SH-SY5Y (cell line): Measurements from ENCODE around the gene C6orf141.

Source experiments
- GATA2 ChIP-seq: IDR thresholded peaks from 2 replicates; pipeline ENCODE4 v1.6.1; 2011; ENCODE audit warnings: mild to moderate bottlenecking, low read depth, low read length
- GATA3 ChIP-seq: IDR thresholded peaks from 2 replicates; pipeline ENCODE4 v1.6.1; 2011; ENCODE audit warnings: low read depth, mild to moderate bottlenecking, low read length, moderate library complexity

C6orf141 gene

DNA sequence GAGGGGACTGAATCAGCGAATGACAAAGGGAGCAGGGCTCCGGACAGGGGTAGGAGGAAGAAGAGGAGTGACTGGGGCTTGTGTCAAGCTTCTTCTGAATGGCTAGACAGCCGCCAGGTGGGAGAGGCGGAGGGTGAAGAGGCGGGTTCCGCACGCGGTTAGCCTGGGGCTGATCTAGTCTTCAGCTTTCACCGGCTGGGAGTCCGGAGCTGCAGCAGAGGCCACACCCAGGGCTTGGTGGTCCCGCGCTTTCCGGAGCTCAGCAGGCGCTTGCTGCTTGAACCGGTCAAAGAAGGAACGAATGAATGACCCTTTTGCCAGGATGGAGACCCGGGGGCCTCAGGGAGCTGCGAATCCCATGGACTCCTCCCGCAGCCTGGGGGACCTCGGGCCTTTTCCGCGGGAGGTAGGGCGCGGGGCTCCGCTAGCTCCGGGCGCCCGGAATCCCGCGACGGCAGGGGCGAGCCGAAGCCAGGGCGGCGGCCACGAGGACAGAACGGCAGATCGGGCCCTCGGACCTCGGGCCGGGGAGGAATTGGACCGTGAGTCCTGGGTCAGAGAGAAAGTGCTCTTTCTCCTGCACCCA, at the start of gene C6orf141:
C6orf141 (plus strand) TSS at position 177 of the 586 bp plus-strand sequence; CDS start at position 302, 125 bp downstream.
- no peak for TF ChIP-seq GATA3
- no peak for TF ChIP-seq GATA2

DNA sequence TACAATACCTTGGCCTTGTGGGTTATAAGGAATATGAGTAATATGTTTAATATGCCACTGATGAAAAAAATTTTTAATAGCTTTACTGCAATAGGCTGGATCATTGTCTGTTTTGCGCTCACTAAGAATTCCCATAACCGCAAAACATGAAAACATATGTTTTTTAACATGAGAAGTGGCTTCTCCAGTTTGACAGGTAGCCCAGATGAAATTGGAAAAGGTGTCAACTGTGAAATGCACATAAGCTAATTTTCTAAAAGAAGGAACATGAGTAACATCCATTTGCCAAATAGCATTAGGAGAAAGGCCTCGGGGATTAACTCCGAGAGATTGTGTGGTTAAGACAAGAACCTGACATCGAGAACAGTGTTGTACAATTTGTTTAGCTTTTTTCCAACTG, 45.8 kb upstream of the C6orf141 start:
- TF ChIP-seq GATA3 = no peak
- TF ChIP-seq GATA2 = no peak

DNA sequence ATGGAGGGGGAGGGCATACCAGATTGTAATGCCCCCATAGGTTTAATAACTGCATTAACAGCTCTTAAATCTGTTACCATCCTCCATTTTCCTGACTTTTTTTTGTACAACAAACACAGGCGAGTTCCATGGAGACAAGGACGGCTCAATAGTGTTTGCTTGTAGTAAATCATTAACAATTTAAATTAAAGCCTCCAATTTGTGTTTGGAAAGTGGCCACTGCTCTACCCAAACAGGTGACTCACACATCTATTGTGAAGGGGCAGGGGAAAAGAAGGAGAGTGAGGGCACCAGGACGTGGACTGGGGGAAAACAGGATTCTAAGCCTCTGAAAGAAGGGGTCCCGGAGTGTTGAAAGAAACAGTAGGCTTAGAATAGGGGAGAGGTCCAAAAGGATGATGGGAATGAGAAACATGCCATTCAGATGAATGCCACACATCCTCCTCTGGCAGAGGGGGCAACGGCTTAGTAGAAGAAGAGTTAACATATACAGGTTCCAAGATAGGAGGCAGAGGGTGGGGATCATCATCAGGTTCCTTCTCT, 43.8 kb upstream of the C6orf141 start:
- TF ChIP-seq GATA2 (no peak), GATA3 (no peak)

DNA sequence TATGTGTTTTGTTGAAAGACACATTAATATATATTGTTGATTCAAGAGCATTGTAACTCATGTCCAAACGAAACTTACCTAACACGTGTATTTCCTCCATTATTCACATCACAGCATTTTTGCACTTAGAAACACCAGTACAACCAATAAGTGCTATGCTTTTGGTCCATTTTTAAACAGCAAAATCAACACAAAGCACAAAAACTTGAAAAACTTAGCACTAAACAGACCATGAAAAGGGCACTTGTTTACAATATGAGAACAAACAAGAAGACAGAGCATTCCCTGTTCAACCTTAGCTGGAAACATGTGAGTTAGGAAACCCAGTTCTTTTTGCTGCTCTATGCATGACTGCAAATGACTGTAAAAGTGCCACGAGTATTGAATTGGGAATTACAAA, 41.1 kb upstream of the C6orf141 start:
- TF ChIP-seq GATA3 (no peak), GATA2 (no peak)

DNA sequence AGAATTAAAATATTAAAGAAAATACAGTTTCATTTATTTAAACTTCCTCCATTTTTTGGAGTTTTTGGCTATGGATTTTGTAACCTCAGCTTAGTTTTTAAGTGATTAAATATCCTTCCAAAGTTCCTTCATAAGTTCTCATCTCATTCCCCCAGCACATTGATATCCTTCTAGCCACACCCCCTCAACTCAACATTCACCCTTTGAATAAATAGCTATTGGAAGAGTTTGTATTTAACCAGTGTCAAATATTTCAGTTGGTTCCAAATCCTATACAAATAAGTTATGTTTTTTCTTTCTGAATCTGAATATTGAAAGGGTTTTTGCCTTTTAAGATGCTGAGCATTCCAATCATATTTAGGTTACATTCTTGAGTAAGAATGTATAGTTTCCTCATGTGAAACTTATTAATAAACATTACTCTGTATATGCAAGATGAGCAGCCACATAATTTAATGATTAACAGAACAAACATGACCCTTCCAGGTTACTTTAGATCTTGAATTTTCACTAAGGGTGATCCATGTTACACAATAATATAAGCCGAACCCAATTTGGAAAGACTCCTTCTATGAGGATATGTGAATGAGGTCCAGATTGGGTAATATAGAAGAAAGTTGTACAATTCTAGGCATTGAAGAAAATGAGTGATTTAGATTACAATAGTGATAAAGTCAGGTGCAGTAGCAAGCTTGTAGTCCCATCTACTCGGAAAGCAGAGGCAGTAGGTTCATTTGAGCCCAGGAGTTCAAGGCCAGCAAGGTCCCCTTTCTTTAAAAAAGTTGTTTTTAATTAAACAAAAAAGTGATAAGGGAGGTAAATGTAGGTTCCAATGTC, 37.1 kb upstream of the C6orf141 start:
- TF ChIP-seq GATA3 (no peak), GATA2 (no peak)

DNA sequence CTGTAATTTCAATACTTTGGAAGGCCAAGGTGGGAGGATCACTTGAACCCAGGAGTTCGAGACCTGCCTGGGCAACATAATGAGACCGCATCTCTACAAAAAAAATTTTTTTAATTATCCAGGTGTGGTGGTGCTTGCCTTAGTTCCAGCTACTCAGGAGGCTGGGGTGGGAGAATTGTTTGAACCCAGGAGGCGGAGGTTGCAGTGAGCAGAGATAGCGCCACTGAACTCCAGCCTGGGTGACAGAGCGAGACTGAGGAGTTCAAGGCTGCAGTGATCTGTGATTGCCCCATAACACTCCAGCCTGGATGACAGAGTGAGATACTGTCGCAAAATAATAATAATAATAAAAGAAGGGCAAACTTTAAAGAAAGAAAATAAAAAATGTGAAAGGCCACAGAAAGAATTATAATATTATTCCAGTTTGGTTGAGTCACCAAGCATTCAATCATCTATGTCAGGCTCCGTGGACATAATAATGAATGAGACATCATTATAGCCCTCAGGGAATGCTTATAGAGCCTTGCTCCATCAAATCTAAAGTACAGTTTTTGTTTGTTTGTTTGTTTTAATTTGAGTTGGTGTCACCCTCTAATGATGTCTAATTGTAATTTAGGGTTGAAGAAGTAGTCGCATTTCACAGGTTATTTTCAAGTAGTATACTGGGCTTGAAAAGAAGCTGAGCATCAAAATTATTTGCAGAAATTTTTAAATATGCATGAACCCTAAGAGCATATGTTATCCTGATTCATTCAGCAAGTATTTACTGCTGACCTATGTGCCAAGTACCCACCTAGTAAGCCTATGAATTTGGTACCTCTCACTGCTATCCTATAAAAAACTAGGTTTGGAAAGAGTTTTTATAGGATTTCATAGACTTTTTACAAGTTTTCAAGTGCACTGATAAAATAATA, 35.6 kb upstream of the C6orf141 start:
- no peak for TF ChIP-seq GATA3
- no peak for TF ChIP-seq GATA2

DNA sequence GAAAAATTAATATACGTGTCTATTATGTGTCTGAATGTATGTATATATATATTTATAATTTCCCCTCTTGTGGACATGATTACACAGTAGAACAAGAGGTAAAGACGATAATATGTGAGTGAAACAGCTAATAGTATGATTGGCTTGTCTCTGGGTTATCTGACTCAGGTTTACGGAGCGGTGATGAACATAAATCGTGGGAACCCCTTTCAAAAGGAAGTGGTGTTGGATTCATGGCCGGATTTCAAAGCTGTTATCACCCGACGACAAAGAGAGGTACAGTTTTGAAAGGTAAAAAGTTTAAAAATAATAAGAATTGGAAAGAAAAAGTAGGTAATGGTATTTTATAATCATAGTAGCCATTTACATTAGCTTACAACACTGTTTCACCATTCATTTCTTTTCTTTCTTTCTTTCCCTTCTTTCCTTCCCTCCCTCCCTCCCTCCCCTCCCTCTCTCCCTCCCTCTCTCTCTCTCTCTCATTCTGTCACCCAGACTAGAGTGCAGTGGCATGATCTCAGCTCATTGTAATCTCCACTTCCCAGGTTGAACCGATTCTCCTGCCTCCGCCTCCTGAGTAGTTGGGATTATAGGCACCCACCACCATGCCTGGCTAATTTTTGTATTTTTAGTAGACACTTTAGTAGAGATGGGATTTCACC, 34.9 kb upstream of the C6orf141 start:
- TF ChIP-seq GATA2 (no peak), GATA3 (no peak)

DNA sequence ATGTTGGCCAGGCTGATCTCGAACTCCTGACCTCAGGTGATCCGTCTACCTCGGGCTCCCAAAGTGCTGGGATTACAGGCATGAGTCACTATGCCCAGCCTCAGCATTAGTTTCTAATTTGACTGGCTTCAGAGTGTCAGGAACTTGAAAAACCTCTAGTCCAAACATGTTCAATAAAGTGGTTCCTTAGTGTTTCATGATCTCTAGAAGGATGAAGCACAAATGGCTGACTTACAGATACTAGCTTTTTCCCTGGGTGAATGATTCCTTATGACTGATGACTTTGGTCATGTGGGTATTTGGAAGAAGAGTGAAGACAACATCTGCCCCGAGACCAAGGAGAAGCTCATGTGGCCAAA, 34.3 kb upstream of the C6orf141 start:
- TF ChIP-seq GATA2 (no peak), GATA3 (no peak)

DNA sequence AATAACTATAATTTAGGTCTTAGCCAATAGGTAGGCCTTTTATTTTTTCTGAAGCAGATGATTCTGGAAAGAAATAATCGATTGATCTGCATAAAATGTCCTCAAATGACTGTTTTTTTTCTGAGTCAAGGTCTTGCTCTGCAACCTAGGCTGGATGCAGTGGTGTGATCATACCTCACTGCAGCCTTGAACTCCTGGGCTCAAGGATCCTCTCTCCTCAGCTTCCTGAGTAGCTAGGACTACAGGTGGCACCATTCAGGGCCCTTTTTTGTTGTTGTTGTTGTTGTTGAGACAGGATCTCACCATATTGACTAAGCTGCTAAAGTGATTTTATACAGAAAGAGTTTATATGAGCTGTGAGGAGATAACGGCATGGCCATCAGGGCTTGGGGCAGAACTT, 32.5 kb upstream of the C6orf141 start:
- TF ChIP-seq GATA2 (no peak), GATA3 (no peak)

DNA sequence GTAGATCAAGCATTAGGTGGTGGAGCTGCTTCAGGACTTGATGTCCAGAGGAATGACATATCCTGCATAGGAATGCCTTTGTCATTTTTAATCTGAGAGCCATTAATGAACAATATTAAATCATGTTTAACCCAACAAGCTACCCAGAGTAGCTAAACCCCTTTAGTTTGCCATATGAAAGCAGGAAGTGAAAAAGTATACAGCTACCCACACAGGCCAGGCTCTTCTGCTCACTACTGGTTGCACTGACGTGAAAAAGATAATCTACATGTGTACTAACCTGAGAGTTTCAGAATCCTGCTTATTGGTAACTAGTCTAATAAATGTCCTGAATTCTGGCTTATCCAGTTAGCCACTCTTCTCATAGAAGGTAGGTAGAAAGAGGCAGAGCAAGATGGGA, 30.8 kb upstream of the C6orf141 start:
- no peak for TF ChIP-seq GATA3
- no peak for TF ChIP-seq GATA2

DNA sequence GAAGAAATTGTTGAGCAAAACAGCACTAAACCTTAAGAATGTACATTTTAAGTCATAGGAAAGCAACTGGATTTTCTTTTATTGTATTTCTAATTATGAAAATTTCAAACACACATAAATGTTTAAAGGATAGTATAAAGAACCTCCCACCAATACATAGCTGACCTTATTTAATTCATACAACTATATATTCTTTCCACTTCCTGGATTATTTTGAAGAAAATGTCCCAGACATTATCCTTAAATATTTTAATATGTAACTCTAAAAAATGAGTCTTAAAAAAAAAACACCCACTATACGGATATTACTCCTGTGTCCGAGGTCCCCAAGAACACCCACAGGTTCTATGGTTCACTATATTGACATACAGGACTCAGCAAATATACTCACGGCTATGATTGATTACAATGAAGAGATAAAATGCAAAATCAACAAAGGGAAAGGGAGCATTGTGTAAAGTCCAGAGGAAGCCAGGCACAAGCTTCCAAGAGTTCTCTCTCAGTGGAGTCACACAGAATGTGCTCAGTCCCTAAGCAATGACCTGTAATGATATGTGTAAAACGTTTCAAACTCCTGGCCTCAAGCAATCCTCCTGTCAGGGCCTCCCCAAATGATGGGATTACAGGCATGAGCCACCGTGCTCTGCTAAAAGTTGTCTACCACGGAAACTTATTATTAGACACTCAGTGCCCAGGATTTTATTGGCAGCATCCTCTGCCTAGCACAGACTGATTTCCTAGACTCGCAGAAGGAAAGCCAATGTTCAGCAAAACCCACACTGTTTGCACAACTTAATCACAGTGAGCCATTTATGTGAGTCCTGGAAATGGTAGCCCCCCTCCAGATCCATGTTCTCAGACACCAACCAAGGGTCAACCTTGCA, 27.5 kb upstream of the C6orf141 start:
- no peak for TF ChIP-seq GATA2
- no peak for TF ChIP-seq GATA3

DNA sequence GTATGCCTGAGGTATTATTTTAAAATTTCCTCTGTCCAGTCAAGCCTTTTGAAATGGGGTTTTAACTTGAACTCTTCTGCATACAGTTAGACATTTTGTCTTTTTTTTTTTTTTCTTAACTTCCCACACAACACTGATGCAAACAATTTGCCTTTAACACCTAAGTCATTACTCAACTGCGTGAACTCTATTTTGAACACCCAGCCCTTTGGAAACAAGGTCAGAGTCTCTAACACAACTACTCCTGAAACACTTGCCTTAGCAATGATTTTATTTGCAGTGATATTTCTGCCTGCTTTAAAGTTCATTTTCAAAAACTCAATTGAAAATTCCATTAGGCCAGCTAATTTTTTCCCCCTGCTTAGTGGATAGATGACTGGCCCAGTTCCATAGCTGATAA, 26.6 kb upstream of the C6orf141 start:
- TF ChIP-seq GATA3 (no peak), GATA2 (no peak)

DNA sequence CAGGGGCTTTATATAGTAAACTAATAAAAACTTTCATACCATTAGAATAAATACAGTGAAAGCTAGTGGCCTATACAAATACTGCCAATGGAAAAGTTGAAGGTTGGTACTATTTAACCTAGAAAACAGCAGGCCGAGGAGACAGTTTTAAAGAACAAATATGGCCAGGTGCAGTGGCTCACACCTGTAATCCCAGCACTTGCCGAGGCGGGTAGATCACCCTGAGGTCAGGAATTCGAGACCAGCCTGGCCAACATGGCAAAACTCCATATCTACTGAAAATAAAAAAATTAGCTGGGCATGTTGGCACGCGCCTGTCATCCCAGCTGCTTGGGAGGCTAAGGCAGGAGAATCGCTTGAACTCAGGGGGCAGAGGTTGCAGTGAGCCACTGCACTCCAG, 25.9 kb upstream of the C6orf141 start:
- TF ChIP-seq GATA3 (no peak), GATA2 (no peak)

DNA sequence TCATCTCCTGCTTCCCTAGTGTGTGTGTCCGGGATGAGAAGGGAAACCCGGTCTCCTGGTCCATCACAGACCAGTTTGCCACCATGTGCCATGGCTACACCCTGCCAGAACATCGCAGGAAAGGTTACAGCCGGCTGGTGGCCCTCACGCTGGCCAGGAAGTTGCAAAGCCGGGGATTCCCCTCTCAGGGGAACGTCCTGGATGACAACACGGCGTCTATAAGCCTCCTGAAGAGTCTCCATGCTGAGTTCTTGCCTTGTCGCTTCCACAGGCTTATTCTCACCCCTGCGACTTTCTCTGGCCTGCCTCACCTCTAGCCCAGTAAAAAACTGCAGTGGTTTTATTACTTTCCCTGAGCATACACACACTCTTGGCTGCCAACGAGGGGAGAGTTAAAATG, 23.9 kb upstream of the C6orf141 start:
- TF ChIP-seq GATA2 (no peak), GATA3 (no peak)
